Left forelimb (tissue), 1 donor: ENCODE measurements around the gene ZNF774.
"Not testable (repeated sequence)": the region's sequence is repeated elsewhere in the genome, so short reads cannot be mapped to it uniquely, and the experiment has no call there.

ENCODE experiments used
- DNase-seq: peaks from one replicate; pipeline ENCODE4 v3.0.0-alpha.2; 2018; ENCODE audit warnings: low spot score

ZNF774 gene

DNA sequence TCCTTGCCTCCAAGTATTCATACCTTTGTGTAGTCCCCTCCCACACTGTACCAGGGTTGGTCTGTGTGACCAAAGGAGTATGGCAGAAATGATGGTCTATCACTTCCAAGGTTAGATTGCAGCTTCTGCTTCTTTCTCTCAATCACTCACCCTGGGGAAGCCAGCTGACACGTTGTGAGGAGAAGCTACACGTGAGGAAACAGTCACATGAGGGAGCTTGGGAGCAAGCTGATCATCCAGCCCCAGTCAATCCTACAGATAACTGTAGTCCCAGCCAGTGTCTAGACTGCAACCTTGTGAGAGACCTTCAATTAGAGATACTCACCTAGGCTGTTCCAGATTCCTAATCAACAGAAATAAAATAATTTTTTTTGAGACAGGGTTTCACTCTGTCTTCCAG lies 6.2 kb upstream of the ZNF774 start:
- DNase-seq = no peak

DNA sequence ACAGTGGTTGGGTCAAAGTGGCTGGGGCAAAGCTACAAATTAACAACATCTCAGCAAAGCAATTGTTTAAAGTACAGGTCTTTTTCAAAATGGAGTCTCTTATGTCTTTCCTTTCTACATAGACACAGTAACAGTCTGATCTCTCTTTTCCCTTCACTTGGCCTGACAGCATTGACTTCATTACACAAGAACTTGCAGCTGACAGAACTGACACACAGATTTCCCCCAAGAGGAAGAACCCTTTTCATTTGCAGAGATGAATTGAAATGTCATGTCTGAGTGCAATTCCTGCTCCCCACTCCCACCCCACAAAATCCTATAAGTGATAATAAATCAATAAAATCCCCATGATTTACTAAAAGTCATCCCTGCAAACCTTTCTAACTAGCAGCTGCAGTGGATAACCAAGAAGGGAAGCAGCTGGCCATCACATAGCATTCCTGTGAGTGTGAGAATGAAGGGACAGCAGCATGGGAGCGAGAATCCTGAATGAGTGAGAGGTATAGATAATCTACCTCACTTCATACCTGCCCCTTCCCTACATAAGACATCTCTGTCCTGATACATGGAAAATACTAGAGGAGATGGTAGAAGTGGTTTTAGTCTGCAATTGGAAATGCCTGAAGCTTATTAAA lies 4.5 kb upstream of the ZNF774 start:
- DNase-seq = not testable (repeated sequence)

DNA sequence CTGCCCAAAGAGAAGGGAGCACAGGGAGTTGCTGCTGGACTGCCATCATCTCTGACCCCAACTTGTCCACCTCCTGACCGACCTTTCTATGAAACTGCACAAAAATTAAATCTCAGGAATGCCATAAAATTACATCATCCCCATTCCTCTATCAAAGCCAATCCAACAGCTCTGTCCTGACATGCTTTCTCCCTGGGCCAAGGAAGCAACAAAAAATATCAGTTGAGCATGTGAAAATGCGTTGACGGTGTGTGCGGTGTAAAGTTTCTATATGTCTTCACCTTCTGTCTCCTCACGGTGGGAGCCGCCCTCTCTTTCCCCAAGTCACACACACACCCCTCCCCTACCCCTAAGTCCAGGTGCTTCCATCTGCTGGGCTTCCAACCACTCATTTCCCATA lies 3.6 kb upstream of the ZNF774 start:
- no peak for DNase-seq

GRCh38 chr15:90349072-90349471 lies 3.0 kb upstream of the ZNF774 start:
- no peak for DNase-seq

DNA sequence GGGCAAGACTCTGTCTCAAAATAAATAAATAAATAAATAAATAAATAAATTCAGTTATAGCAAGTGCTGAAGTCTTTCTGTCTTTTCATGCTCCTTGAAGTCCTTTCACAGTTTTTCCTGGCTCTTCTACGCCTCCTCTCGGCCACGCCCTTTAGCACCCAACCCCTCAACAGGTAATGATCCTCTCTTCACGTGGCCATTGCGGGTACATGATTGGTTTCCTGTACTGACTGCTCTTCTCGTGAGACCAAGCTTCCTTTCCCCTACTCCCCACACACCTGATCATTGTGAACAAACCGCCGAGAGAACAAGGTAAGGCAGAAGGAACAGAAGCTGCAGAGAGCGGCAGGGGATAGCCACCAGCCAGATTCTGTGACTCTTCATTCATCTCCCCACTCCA lies 2.3 kb upstream of the ZNF774 start:
- no peak for DNase-seq

DNA sequence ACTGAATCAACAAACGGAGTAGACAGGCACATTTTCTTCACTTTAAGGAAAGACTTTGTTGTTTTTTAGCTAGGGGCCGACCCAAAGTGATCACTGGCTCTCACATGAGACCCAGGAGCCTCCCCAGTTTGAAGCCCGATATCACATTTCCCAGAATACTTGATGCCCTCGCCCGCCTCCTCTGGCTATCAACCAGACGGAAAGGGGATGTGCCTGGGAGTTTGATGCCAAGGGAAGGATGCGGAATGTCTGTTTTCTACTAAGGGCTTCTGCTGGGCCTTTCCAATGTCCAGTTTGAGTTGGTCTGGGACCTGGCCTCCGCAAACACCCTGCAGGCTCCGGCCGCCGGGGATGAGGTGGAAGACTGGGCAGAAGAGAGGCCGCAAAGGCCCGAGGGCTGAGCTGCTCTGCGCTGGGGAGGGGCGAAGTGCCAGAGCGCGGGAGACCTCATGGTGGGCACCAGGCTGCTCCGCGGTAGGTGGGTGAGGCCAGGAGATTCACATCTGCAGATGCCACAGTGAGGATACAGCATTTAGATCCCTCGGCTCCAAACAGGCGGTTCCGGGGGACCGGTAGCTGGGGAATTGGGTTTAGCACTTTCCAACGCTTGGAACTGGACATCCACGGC lies 491 bp upstream of the ZNF774 start:
- no peak for DNase-seq

GRCh38 chr15:90354986-90355385 lies 2.9 kb downstream of the ZNF774 start:
- no peak for DNase-seq

DNA sequence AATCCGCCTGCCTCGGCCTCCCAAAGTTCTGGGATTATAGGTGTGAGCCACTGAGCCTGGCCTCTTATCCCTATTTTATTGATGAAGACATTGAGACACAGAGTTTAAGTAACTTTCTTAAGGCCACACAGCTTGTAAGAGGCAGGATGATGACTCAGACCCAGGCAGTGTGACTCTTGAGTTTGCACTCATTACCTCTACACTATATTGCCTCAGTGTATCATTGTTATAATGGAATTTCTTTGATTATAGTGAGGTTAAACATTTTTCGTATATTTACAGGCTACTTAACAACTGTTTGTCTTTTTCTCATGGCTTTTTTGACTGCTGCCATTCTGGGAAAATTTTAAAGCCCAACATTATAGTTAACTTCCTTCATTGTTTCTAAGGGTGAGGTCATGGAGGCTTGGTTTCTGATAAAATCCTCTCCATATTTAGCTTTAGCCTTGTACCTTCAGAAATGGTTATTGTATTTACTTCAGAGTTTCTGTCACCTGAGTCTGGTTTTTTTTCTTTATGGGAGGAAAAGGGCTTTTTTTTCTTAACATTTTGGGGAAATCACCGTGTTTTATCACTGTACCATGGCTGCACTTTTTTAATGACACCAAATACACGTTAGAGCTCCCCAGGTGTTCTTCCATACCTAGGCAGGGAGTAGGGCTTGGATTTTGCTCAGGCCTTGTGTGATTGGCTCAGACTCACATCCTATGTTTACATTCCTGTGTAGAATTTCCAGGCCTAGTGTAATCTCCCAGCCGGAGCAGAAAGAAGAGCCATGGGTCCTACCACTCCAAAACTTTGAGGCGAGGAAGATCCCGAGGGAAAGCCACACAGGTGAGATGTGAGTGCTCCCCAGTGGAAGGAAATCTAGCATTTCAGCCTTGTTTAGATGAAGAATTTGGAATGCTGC lies 6.3 kb downstream of the ZNF774 start:
- DNase-seq = no peak

DNA sequence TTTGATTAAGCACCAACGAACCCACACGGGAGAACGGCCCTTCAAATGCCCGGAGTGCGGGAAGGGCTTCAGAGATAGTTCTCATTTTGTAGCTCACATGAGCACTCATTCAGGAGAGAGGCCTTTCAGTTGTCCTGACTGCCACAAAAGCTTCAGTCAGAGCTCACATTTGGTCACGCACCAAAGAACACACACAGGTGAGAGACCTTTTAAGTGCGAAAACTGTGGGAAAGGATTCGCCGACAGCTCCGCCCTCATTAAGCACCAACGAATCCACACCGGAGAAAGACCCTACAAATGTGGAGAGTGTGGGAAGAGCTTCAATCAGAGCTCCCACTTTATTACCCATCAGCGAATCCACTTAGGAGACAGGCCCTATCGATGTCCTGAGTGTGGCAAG lies 8.7 kb downstream of the ZNF774 start:
- DNase-seq = no peak

DNA sequence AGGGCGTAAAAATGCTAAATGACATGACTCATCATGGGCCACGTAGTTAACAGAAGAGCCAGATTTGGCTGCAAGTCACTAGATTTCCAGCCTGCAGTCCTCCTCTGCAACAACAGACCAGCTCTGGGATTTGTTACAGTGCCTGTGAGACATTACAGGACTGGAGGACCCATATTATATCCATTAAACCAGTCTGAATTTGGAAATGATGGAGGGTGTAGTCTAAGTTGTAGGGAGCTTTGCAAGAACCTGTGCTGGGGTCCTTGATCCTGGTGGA lies 10.8 kb downstream of the ZNF774 start:
- no peak for DNase-seq

DNA sequence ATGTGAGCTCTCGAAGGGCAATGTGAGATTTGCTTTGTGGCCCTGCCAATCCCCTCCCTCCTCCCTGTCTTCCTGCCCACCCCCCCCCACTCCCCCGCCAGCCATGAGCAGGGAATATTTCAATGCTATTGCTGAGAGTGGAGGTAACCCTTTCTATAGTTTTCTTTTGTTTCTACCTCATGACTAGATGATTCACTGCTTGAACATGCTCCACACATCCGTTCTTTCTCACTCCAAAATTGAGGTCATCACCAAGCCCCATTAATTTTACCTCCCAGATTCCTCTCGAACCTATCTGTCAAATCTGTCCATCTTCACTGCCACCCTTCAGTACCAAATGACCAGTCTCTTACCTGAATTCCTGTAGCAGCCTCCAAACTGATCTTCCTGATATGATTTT lies 12.2 kb downstream of the ZNF774 start:
- no peak for DNase-seq

- DNase-seq = no peak
These were observed 13.5 kb downstream of the ZNF774 start for GRCh38 chr15:90365414-90366055.

- DNase-seq = no peak
These were observed 15.5 kb downstream of the ZNF774 start for GRCh38 chr15:90367576-90367975.

- no peak for DNase-seq
These were observed 23.0 kb downstream of the ZNF774 start for GRCh38 chr15:90375071-90375470.

GRCh38 chr15:90376789-90377188 lies 24.7 kb downstream of the ZNF774 start:
- no peak for DNase-seq

DNA sequence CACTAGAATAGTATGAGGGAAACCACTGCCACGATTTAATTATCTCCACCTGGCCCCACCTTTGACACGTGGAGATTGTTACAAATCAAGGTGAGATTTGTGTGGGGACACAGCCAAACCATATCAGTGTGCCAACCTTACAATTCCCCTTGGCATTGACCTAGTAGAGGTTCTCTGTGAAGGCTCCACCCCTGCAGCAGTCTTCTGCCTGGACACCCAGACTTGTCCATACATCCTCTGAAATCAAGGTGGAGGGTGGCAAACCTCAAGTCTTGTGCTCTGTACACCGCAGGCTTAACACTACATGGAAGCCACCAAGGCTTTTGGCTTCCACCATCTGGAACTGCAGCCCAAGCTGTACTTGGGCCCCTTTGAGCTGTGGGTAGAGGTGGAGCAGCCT lies 27.2 kb downstream of the ZNF774 start:
- no peak for DNase-seq

GRCh38 chr15:90381515-90381914 lies 29.4 kb downstream of the ZNF774 start:
- DNase-seq = no peak

DNA sequence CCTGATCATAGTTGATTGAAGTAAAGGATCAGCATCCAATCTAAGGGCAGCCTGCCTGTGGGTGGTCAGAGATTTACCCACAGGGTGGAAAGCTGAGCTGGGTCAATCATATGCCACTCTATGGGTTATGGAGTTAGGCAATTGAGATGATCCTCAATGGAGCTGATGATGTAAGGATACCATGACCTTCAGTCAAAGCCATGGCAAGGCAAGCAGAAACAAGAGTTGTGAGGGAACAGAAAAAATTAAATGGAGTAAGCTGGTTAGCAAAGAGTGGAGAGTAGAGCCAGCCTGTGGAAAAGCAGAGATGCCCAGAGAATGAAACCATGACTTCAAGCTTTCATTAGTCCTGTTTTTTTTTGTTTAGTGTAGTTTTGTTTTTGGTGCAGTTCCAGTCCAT lies 30.2 kb downstream of the ZNF774 start:
- DNase-seq = no peak

GRCh38 chr15:90386221-90386620 lies 34.1 kb downstream of the ZNF774 start:
- no peak for DNase-seq

- DNase-seq = peak; percentile 97
These were observed 35.7 kb downstream of the ZNF774 start, which contains the start of gene IQGAP1 for GRCh38 chr15:90387534-90388461. TSS of gene IQGAP1 (plus strand) at chr15:90388242. CDS start at chr15:90388342, 100 bp downstream.
